SK-N-SH treated with all-trans-retinoic acid at 6 μM for 48 hours (cell line): ENCODE measurements around the gene MANSC4.

Experiments used
- ESRRG ChIP-seq: fragments of 250-450 bp; sonication (Bioruptor Pico); IDR thresholded peaks from 2 replicates; pipeline ENCODE4 v1.6.1; 2021; ENCODE audit warnings: mild to moderate bottlenecking
- OSR1 ChIP-seq: fragments of 250-450 bp; sonication (Bioruptor Pico); IDR thresholded peaks from 2 replicates; pipeline ENCODE4 v1.8.0; 2022; ENCODE audit warnings: moderate library complexity, mild to moderate bottlenecking, inconsistent platforms
- PATZ1 ChIP-seq: fragments of 250-450 bp; sonication (Bioruptor Pico); IDR thresholded peaks from 2 replicates; pipeline ENCODE4 v1.8.0; 2020; ENCODE audit warnings: mild to moderate bottlenecking, moderate library complexity, borderline replicate concordance
- PPARA ChIP-seq: fragments of 250-450 bp; sonication (Bioruptor Pico); IDR thresholded peaks from 2 replicates; pipeline ENCODE4 v1.5.0; 2020; ENCODE audit warnings: mild to moderate bottlenecking, borderline replicate concordance
- RARB ChIP-seq: fragments of 250-450 bp; sonication (Bioruptor Pico); IDR thresholded peaks from 2 replicates; pipeline ENCODE4 v1.8.0; 2021; ENCODE audit warnings: mild to moderate bottlenecking, moderate library complexity
- SNAI2 ChIP-seq: fragments of 250-450 bp; sonication (Bioruptor Pico); IDR thresholded peaks from 2 replicates; pipeline ENCODE4 v1.5.0; 2020; ENCODE audit warnings: mild to moderate bottlenecking, moderate library complexity
- ZFP30 ChIP-seq: fragments of 450-650 bp; formaldehyde crosslinking; IDR thresholded peaks from 2 replicates; pipeline ENCODE4 v1.5.0; 2022; ENCODE audit warnings: mild to moderate bottlenecking, moderate library complexity
- ZNF8 ChIP-seq: fragments of 450-650 bp; formaldehyde crosslinking; IDR thresholded peaks from 2 replicates; pipeline ENCODE4 v1.5.0; 2020; ENCODE audit warnings: mild to moderate bottlenecking, moderate library complexity

- TF ChIP-seq ESRRG (CRISPR knock-in tag) = no peak
- TF ChIP-seq RARB (CRISPR knock-in tag) = no peak
- TF ChIP-seq SNAI2 (CRISPR knock-in tag) = no peak
- TF ChIP-seq ZNF8 (CRISPR knock-in tag) = no peak
- TF ChIP-seq OSR1 (CRISPR knock-in tag) = no peak
- no peak for TF ChIP-seq PATZ1 (CRISPR knock-in tag)
- TF ChIP-seq PPARA (CRISPR knock-in tag) = no peak
- no peak for TF ChIP-seq ZFP30 (CRISPR knock-in tag)
These were observed 28.8 kb upstream of the MANSC4 start for GRCh38 chr12:27808841-27809240.
